Measurements from ENCODE around the gene ZNF732. TPM values are rescaled to one million over a fixed set of nuclear protein-coding genes. Genes with fewer than 3 reads are reported as not detected.

The ZNF732 gene
- 0.10 and 0.13 TPM in 2 replicates for total RNA-seq

DNA sequence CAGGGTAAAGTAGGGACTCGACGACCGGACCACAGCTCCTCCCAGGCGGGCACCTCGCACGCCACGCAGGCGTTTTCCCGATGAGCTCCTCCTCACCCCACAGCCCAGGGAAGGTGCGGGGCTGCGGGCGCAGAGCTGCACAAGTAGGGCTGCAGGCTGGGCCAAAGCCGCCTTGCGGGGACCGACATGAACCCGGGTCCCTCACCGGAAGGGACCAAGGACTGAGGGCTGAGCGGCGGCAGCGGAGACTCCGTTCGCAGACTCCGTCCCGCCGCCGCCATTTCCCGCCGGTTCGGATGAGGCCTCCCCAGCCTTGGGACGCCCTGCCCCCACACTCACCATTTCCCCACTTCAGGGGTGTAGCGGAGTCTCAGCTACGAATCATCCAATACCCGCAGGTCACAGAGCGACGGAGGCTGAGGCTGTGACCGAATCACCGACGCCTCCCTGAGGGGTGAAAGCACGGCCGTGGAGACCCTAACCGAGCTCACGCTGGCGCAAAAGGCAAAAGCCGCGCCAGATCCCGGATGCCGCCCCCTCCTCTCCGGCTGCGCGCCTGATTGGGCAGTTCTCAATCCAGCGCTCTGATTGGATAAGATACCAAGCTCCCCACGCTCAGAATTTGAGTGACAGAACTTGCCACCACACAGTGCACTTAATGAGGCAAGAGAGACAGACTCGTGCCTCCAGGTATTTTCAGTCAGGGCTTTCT lies at the start of gene ZNF732:
ZNF732 (minus strand) TSS at position 506 of the 712 bp plus-strand sequence; CDS start at position 342, 164 bp downstream.

DNA sequence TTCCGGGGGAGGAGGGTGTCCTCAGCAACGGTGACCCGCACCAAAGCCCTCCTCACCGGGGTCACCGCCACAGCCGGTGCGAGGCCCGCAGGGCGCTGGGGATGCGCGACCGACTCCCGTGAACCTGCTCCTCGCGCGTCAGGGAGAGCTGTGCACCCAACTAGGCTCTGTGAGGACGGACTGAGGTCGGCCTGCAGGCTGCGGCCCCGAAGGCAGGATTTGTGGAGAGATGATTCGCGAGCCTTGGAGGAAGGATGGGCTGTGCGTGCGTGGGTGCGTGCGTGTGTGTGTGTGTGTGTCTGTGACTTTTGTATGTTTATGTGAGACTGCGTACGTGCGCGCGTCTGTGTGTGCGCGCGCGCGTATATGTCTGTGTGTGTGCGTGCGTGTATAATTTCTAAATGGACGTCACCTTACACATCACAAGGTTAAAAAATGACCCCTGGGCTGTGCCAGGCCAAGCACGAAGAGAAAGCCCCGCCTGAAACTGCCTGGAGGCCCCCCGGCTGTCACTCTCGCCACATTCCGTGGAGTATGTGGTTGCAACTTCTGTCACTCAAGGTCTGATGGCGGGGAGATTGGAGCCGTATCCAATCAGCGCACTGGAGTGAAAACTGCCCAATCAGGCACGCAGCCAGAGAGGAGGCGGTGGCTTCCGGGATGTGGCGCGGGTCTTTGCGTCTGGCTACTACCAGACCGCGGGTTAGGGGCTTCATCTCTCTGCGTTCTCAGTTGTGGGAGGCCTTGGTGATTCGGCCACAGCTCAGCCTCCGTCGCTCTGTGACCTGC lies 32.1 kb upstream of the ZNF732 start, which contains the start of gene ZNF141:
ZNF141 (plus strand) TSS at position 672 of the 789 bp plus-strand sequence. CDS start 170 bp downstream, outside the sequence.

Other genes with a start within 250 kb of the ZNF732 start
- 2.9 and 5.7 TPM in 2 replicates for gene ZNF718, start 181.0 kb downstream of the ZNF732 start, total RNA-seq
- 7.6 and 8.6 TPM in 2 replicates for gene ZNF141, start 32.3 kb upstream of the ZNF732 start, total RNA-seq
- 20.7 and 24.4 TPM in 2 replicates for gene ZNF721, start 193.7 kb upstream of the ZNF732 start, total RNA-seq
- 48.5 and 62.1 TPM in 2 replicates for gene PIGG, start 193.7 kb upstream of the ZNF732 start, total RNA-seq